ENCODE results near the gene RYR2.
"Not testable (repeated sequence)": the region's sequence is repeated elsewhere in the genome, so short reads cannot be mapped to it uniquely, and the experiment has no call there.

The RYR2 gene

GRCh38 chr1:237261198-237261597 lies 219.2 kb downstream of the RYR2 start:
- DNase-seq (ENCODE audit: low read depth in 2 of 2): no peak

- no peak for DNase-seq (ENCODE audit: low read depth in 2 of 2)
Observed at GRCh38 chr1:237267743-237268142, 225.8 kb downstream of the RYR2 start.

DNA sequence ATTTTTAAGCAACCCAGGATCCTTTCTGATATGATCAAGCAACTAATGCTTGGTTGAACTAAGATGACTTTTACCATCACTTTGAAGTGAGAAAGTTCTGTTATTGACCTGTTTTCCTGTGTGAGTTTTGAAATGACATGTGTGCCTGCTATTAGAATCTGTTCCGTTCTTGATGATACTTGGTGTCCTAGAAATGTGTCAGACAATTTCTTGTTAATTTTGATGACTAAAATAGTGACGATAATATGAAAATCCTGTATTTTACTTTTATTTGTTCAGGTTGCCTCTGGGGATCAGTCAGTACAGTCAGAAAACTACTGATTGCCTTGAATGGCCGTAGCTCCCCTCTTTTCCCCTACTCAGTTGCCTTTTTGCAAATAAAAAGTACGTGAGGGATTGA lies 228.0 kb downstream of the RYR2 start:
- DNase-seq (ENCODE audit: low read depth in 2 of 2): no peak

- no peak for DNase-seq (ENCODE audit: low read depth in 2 of 2)
Observed at GRCh38 chr1:237270353-237270752, 228.4 kb downstream of the RYR2 start.

DNA sequence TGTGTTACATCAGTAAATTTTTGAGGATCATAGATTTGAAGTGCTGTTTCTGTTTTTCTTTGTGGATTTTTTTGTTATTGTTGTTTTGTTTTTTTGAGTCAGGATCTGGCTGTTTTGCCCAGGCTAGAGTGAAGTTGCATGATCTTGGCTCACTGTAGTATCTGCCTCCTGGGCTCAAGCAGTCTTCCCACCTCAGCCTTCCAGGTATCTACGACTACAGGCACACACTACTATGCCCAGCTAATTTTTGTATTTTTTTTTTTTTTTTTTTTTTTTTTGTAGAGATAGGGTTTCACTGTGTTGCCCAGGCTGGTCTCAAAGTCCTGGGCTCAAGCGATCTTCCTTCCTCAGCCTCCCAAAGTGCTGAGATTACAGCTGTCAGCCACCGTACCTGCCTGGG lies 236.0 kb downstream of the RYR2 start:
- not testable (repeated sequence) for DNase-seq (ENCODE audit: low read depth in 2 of 2)

DNA sequence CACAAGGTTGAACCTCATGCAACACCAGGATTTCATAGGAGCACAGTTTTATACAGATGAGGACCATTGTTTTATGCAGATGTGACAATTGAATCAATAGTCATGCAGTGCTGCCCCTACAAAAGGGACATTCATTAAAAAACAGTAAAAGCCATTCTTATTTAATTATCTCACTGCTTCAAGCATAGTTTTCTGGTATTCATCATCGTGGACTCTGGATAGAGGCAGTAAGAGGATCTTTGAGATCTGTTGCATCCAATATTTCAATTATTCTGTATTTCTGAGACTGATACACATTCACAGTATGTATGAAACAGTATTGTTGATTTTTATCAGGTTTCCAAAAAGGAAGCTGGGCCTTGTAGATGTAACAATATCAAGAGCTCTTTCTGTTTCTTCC lies 237.6 kb downstream of the RYR2 start:
- DNase-seq (ENCODE audit: low read depth in 2 of 2): no peak

DNA sequence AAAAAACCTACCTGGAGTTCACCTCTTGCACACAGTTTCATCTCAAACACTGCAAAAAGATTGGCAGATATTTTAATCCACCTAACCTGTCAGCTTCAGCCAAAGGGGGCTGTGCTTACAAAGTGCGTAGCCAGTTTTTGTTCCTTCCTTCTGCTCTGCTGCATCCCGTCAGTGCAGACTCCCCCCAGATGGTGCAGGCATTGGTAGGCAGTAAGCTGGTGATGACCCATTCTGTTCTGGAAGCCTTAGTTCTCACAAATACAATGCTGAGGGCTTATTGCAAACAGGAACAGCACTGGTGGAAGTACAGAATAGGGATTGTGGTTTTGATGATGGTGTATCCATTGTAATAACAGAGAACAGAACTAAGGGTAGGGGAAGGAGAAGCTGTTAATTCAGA lies 239.5 kb downstream of the RYR2 start:
- no peak for DNase-seq (ENCODE audit: low read depth in 2 of 2)

GRCh38 chr1:237282208-237282783 lies 240.3 kb downstream of the RYR2 start:
- DNase-seq (ENCODE audit: low read depth in 2 of 2): no peak

DNA sequence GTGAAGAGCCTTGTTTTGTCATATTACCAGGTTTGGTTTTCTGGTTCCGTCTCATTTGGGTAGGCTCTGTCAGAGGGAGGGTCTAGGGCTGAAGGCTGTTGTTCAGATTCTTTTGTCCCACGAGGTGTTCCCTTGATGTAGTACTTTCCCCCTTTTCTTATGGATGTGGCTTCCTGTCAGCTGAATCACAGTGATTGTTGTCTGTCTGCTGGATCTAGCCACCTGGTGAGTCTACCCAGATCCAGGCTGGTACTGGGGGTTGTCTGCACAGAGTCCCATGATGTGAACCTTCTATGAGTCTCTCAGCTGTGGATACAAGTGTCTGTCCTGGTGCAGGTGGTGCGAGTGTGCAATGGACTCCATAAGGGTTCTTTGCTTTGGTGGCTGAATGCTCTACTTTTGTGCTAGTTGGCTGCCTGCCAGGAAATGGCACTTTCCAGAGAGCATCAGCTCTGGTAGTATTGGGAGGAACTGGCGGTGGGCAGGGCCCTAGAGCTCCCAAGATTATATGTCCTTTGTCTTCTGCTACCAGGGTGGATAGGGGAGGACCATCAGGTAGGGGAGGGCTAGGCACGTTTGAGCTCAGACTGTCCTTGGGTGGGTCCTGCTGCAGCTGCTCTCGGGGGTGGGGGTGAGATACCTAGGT lies 246.0 kb downstream of the RYR2 start:
- DNase-seq (ENCODE audit: low read depth in 2 of 2): no peak

DNA sequence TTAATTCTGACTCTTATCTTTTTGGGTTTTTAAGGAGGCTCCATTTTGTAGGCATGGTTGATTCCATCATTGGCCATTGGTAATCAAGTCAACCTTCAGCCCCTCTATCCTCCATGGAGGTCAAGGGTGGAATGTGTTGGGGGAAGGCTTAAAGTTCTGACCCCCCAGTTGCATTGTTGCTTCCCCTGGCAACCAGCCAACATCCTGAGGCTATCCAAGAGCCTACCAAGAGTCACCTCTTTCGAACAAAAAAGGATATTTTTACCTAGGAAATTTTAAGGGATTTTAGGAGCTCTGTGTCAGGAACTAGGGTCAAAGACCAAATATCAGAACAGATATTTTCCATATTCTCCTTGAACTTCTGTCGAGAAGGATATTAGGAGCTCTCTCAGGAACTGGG lies 251.8 kb downstream of the RYR2 start:
- DNase-seq (ENCODE audit: low read depth in 2 of 2): no peak

- no peak for DNase-seq (ENCODE audit: low read depth in 2 of 2)
Observed at GRCh38 chr1:237296861-237297260, 254.9 kb downstream of the RYR2 start.

DNA sequence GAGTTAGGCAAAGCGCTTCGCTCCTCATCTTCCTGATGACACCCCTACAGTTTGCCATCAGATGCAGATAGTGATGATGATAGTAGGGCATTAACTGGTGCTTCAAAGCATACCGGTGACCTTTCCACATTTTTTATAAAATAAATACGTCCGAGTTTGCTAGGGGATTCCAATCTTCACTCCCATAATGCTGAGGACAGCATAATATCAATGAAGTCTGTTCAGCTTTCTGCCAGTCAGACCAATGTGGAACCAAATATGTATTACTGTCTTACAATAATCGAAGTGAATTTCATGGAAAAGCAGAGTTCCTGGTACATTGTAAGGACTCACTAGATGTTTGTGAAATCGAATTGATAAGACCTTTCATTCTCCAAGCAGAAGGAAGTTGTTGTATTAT lies 258.7 kb downstream of the RYR2 start:
- DNase-seq (ENCODE audit: low read depth in 2 of 2): no peak

GRCh38 chr1:237303929-237304328 lies 261.9 kb downstream of the RYR2 start:
- no peak for DNase-seq (ENCODE audit: low read depth in 2 of 2)

DNA sequence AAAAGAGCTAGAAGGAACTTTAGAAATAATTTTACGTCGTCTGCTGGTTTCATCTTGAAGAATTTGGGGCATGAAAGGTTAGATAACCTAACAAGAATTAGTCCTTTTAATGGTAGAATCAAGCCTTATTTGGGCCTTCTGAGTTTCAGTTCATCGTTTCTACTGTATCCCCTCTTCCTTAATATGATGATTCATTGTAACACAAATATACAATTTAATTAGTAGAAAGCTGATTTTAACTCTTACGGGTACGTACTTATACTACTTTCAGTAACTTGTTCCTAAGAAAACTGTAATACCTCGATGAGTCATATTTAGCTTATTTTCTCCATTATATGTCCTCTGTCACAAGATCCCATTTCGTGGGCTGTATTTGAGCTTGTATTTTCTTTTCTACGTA lies 264.7 kb downstream of the RYR2 start:
- no peak for DNase-seq (ENCODE audit: low read depth in 2 of 2)

- no peak for DNase-seq (ENCODE audit: low read depth in 2 of 2)
Observed at GRCh38 chr1:237309595-237310118, 267.7 kb downstream of the RYR2 start.

DNA sequence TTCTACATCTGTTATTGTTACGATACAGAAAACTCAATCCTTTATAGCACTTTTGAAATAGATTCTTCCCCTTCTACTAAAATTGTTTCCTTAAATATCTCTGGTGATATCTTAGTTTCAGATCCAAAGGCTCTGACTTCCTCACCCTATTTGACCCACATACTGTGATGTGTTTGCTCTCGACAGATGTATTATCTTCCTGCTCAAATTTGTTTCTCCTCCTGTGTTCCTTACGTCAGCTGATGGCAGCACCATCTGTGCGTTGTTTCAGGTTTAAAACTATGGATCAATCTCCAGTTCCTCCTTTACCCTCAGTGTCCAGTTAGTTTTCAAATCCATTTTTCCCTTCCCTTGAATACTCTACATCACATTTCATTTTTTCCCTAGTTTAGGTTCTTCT lies 274.4 kb downstream of the RYR2 start:
- no peak for DNase-seq (ENCODE audit: low read depth in 2 of 2)

DNA sequence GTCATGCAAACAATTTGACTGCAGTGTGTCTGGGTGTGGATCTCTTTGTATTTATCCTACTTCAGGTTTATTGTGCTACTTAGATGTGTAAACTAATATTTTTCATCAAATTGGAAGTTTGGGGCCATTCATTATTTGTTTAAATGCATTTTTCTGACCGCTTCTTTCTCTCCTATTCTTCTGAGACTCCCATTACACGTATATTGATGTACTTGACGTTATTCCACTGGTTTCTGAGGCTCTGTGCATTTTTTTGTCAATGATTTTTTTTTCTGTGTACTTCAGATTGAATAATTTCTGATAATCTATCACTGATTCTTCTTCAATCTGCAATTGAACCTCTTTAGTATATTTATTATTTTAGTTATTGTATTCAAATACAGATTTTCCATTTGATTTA lies 276.8 kb downstream of the RYR2 start:
- no peak for DNase-seq (ENCODE audit: low read depth in 2 of 2)

DNA sequence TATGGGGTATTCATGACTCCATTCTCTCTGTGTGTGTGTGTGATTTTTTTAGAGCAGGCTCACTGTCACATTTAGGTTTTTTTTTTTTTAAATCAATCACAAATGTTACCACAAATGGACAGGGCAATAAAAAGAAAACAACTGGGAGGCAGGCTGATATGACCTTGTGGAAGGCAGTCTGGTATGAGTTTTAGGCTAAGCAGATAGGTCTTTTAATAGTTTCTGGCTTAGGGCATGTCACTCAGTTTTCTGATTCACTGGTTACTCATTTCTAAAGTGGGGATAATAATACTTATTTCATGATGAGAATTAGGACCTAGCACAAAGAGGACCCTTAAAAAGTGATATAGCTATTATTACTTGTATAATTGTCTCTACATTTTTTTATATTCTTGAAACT lies 278.9 kb downstream of the RYR2 start:
- no peak for DNase-seq (ENCODE audit: low read depth in 2 of 2)

DNA sequence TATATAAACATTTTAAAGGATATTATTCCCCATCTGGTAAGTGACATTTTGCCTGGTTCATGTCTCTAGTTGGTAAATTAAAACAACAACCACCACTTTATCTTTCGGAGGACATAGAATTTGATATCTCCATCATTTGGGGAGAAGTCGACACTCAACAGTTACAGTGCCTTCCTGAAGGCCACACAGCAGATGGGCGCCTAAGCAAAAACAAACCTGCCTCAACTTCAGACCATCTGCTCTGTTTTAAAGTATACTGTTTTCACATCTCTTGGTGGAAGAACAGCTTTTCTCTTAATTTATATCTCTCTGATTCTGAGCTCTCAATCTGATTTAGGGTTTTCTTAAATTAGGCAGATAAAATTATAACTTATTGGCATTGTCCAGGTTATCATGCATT lies 282.2 kb downstream of the RYR2 start:
- no peak for DNase-seq (ENCODE audit: low read depth in 2 of 2)

DNA sequence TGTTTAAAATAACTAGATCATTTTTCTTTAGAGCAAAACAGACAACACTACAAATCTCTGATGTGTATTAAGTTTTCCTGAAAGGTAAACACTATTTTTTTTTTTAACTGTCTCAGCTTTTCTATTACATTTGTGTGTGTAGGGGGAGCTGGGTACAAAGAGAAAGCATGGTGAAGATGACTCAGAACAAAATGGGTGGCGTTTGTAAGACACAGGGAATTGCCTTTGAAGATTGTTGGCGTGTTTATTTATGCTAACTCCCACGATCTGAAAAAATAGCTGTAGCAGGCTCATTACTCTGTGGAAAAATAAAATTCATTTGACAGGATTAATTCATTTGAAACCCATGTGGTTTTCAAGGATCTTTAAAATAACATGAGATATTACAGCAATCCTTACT lies 285.1 kb downstream of the RYR2 start:
- DNase-seq (ENCODE audit: low read depth in 2 of 2): no peak

- DNase-seq (ENCODE audit: low read depth in 2 of 2): no peak
Observed at GRCh38 chr1:237340892-237341291, 298.9 kb downstream of the RYR2 start.

GRCh38 chr1:237341391-237341790 lies 299.4 kb downstream of the RYR2 start:
- no peak for DNase-seq (ENCODE audit: low read depth in 2 of 2)

- DNase-seq (ENCODE audit: low read depth in 2 of 2): no peak
Observed at GRCh38 chr1:237342730-237343129, 300.7 kb downstream of the RYR2 start.

DNA sequence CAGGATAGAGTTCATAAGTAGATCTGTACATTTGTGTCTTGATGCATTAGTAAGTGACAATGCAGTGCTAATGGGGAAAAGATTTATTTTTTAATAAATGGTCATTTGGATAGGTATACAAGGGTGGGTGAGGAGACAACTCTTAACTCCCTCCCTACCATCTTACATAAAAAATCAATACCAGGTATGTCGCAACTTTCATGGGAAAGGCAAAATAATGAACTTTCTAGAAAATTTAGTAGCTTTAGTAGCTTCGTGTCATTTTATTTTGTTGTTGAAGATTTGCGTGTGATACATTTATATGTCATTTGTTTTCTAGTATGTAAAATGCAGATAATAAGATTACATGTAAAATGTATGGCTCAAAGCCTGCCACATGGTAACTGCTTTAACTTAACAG lies 310.8 kb downstream of the RYR2 start:
- DNase-seq (ENCODE audit: low read depth in 2 of 2): no peak
